ENCODE results near the gene HACD2. TPM values are rescaled to one million over a fixed set of nuclear protein-coding genes. Genes with fewer than 3 reads are reported as not detected.

The HACD2 gene
- total and polyA plus RNA-seq, 9 of the 15 experiments (the other 6 are each of a cell fraction or from before 2014, with no cell fraction given) = 1.3 to 10.5 (median 3.8) TPM

DNA sequence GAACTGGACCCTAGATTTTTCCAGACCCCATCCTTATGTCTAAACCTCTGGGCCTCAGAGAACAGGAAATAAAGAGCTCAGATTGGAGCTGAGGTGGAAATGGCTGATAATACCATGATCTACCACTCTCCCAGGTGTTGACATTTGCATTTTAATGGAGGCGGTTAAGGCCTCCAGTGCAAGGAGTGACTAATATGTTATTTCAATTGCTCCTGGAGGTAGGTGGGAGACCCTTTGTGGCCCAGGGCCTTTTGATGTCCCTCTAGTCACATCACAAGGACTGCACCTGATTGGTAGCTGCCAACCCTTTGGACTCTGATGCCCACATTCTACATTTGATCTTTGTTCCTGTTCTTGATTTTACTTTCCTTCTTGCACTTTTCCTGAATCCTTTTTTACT lies 127.0 kb downstream of the HACD2 start:
- H3K9me3 ChIP-seq (replicated peaks; ENCODE audit: control insufficient read depth, insufficient read depth, low read depth, low read length) = no peaks in the 10 kb centered on the region
- H3K9me1 ChIP-seq (ENCODE audit: control insufficient read depth, insufficient read depth, low read length) = no peaks in the 10 kb centered on the region
- no peak overlapping the region for H2AFZ ChIP-seq (ENCODE audit: low read depth, low read length)
- H3K9ac ChIP-seq (ENCODE audit: insufficient read depth in 1 of 2, low read depth in 2 of 2, low read length in 2 of 2) = no peak overlapping the region
- no peaks in the 10 kb centered on the region for H4K20me1 ChIP-seq (replicated peaks; ENCODE audit: control insufficient read depth, insufficient read depth, low read length)
- H3K36me3 ChIP-seq (ENCODE audit: control insufficient read depth, insufficient read depth, low read length) = no peaks in the 10 kb centered on the region
- ATAC-seq = no peak
- ChIA-PET POLR2A (interaction anchor here (1.2 kb wide), 1 partner anchor 28 kb away, joined by 4 read pairs; no protein-coding TSS in a partner anchor), CTCF (ENCODE audit: low intra/inter-chr PET ratio) (no interaction called here)
- no peaks in the 10 kb centered on the region for H3K4me1 ChIP-seq (replicated peaks in 1 of 2; ENCODE audit: control insufficient read depth in 2 of 2, insufficient read depth in 2 of 2, low read length in 2 of 2)
- peaks cover 2 to 6% of the 10 kb centered on the region in 2 experiments; a peak in 3 of 5 replicates for H3K27me3 ChIP-seq (ENCODE audit: control insufficient read depth in 2 of 2, insufficient read depth in 2 of 2, low read length in 2 of 2)
- H3K27ac ChIP-seq (ENCODE audit: extremely low read depth, low read depth, low read length) = no peak overlapping the region
- BruUV-seq (replicated peaks) = no TSS peak
- H3K79me2 ChIP-seq (ENCODE audit: control insufficient read depth, insufficient read depth, low read length) = no peaks in the 10 kb centered on the region
- H3K4me3 ChIP-seq = no peak overlapping the region
- intact Hi-C loops (cut with micrococcal nuclease) (no loop called here), in situ Hi-C loops (cut with MboI) (no loop called here)
- no peak overlapping the region for H3K4me2 ChIP-seq (ENCODE audit: insufficient read depth, low read length)
- TF ChIP-seq ESRRB (CRISPR knock-in tag; IDR thresholded peaks at IDR 0.05; ENCODE audit: borderline replicate concordance) (no peak), MIER1 (IDR thresholded peaks at IDR 0.05; ENCODE audit: low read depth) (no peak), NBN (IDR thresholded peaks at IDR 0.05; ENCODE audit: low read depth) (no peak), KDM4B (IDR thresholded peaks at IDR 0.05; ENCODE audit: borderline replicate concordance in 2 of 2, low read depth in 1 of 2) (no peak), NFIC (IDR thresholded peaks at IDR 0.05) (no peak), ZNF175 (CRISPR knock-in tag; IDR thresholded peaks at IDR 0.05; ENCODE audit: low read depth) (no peak), EZH2 (IDR thresholded peaks at IDR 0.05; ENCODE audit: borderline replicate concordance, low read depth, low read length) (no peak), RHOXF2B (CRISPR knock-in tag; conservative IDR thresholded peaks at IDR 0.05) (no peak), ZKSCAN8 (CRISPR knock-in tag; IDR thresholded peaks at IDR 0.05) (no peak), ZNF197 (CRISPR knock-in tag; IDR thresholded peaks at IDR 0.05; ENCODE audit: low read depth) (no peak), ERF (CRISPR knock-in tag; IDR thresholded peaks at IDR 0.05) (no peak), GTF2A2 (tag; IDR thresholded peaks at IDR 0.05) (no peak)
- TF ChIP-seq, protein P1, sequence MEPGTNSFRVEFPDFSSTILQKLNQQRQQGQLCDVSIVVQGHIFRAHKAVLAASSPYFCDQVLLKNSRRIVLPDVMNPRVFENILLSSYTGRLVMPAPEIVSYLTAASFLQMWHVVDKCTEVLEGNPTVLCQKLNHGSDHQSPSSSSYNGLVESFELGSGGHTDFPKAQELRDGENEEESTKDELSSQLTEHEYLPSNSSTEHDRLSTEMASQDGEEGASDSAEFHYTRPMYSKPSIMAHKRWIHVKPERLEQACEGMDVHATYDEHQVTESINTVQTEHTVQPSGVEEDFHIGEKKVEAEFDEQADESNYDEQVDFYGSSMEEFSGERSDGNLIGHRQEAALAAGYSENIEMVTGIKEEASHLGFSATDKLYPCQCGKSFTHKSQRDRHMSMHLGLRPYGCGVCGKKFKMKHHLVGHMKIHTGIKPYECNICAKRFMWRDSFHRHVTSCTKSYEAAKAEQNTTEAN (CRISPR knock-in tag; IDR thresholded peaks at IDR 0.05) = no peak
- TF ChIP-seq, protein P2, sequence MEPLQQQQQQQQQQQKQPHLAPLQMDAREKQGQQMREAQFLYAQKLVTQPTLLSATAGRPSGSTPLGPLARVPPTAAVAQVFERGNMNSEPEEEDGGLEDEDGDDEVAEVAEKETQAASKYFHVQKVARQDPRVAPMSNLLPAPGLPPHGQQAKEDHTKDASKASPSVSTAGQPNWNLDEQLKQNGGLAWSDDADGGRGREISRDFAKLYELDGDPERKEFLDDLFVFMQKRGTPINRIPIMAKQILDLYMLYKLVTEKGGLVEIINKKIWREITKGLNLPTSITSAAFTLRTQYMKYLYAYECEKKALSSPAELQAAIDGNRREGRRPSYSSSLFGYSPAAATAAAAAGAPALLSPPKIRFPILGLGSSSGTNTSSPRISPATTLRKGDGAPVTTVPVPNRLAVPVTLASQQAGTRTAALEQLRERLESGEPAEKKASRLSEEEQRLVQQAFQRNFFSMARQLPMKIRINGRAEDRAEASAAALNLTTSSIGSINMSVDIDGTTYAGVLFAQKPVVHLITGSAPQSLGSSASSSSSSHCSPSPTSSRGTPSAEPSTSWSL (CRISPR knock-in tag; IDR thresholded peaks at IDR 0.05; ENCODE audit: borderline replicate concordance) = no peak
- TF ChIP-seq, protein P3, sequence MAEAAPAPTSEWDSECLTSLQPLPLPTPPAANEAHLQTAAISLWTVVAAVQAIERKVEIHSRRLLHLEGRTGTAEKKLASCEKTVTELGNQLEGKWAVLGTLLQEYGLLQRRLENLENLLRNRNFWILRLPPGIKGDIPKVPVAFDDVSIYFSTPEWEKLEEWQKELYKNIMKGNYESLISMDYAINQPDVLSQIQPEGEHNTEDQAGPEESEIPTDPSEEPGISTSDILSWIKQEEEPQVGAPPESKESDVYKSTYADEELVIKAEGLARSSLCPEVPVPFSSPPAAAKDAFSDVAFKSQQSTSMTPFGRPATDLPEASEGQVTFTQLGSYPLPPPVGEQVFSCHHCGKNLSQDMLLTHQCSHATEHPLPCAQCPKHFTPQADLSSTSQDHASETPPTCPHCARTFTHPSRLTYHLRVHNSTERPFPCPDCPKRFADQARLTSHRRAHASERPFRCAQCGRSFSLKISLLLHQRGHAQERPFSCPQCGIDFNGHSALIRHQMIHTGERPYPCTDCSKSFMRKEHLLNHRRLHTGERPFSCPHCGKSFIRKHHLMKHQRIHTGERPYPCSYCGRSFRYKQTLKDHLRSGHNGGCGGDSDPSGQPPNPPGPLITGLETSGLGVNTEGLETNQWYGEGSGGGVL (CRISPR knock-in tag; IDR thresholded peaks at IDR 0.05) = no peak
- TF ChIP-seq, protein P4, sequence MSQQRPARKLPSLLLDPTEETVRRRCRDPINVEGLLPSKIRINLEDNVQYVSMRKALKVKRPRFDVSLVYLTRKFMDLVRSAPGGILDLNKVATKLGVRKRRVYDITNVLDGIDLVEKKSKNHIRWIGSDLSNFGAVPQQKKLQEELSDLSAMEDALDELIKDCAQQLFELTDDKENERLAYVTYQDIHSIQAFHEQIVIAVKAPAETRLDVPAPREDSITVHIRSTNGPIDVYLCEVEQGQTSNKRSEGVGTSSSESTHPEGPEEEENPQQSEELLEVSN (IDR thresholded peaks at IDR 0.05; ENCODE audit: borderline replicate concordance in 1 of 2, extremely low read depth in 1 of 2, insufficient read depth in 1 of 2, insufficient read length in 1 of 2, low read depth in 1 of 2, low read length in 1 of 2, poor library complexity in 1 of 2, severe bottlenecking in 1 of 2) = no peak
- no peak for DNase-seq (ENCODE audit: extremely low read depth in 1 of 4, low spot score in 3 of 4)
- FAIRE-seq = no peak
- WGBS (ENCODE audit: insufficient coverage, low coverage, missing lambda C conversion rate) = 0% methylated on average over 1 of the region's 1 CpG
